ENCODE results near the gene USP47. TPM values are rescaled to one million over a fixed set of nuclear protein-coding genes. Genes with fewer than 3 reads are reported as not detected.

Gene USP47
- total RNA-seq, 4 donors from 2014 or later = 61.0 to 83.3 (median 72.8) TPM

- no peak for TF ChIP-seq CTCF (IDR thresholded peaks at IDR 0.05)
- DNase-seq (ENCODE audit: low spot score) (no peak), ATAC-seq (ENCODE audit: low FRiP score) (no peak)
Measured at GRCh38 chr11:11967669-11968510, 126.1 kb downstream of the USP47 start.

- DNase-seq (ENCODE audit: low spot score) = no peak
- ATAC-seq (ENCODE audit: low FRiP score) = no peak
- no peak for TF ChIP-seq CTCF (IDR thresholded peaks at IDR 0.05)
Measured at GRCh38 chr11:11968511-11969280, 126.9 kb downstream of the USP47 start.

GRCh38 chr11:11969380-11970215 lies 127.8 kb downstream of the USP47 start:
- ATAC-seq (ENCODE audit: low FRiP score) (no peak), DNase-seq (ENCODE audit: low spot score) (no peak)
- TF ChIP-seq CTCF (IDR thresholded peaks at IDR 0.05) = no peak

GRCh38 chr11:11970556-11970955 lies 128.8 kb downstream of the USP47 start:
- no peak for TF ChIP-seq CTCF (IDR thresholded peaks at IDR 0.05)
- DNase-seq (ENCODE audit: low spot score) (no peak), ATAC-seq (ENCODE audit: low FRiP score) (no peak)

- ATAC-seq (ENCODE audit: low FRiP score) (no peak), DNase-seq (ENCODE audit: low spot score) (no peak)
- TF ChIP-seq CTCF (IDR thresholded peaks at IDR 0.05) = no peak
Measured at GRCh38 chr11:11971906-11972547, 130.3 kb downstream of the USP47 start.

- DNase-seq (ENCODE audit: low spot score) (no peak), ATAC-seq (ENCODE audit: low FRiP score) (no peak)
- no peak for TF ChIP-seq CTCF (IDR thresholded peaks at IDR 0.05)
Measured at GRCh38 chr11:11972730-11973341, 131.1 kb downstream of the USP47 start.

All from omental fat pad (tissue), 4 donors.